Rectal smooth muscle tissue (tissue), 1 donor: ENCODE results near the gene HLA-DMA.

Experiments used
- H3K27ac ChIP-seq: one replicate; pipeline ENCODE4 v1.7.0; 2013; ENCODE audit warnings: low read depth, low read length, inconsistent platforms
- H3K27me3 ChIP-seq: one replicate; pipeline ENCODE4 v1.7.0; 2013; ENCODE audit warnings: low read length; ENCODE audit not compliant: control insufficient read depth, insufficient read depth
- H3K36me3 ChIP-seq: one replicate; pipeline ENCODE4 v1.7.0; 2013; ENCODE audit warnings: low read length; ENCODE audit not compliant: control insufficient read depth, insufficient read depth
- H3K4me1 ChIP-seq: one replicate; pipeline ENCODE4 v1.7.0; 2013; ENCODE audit warnings: low read length; ENCODE audit not compliant: control insufficient read depth, insufficient read depth
- H3K4me3 ChIP-seq: one replicate; pipeline ENCODE4 v1.7.0; 2013; ENCODE audit warnings: low read length
- H3K9ac ChIP-seq: one replicate; pipeline ENCODE4 v1.7.0; 2013; ENCODE audit warnings: low read length

Gene HLA-DMA

GRCh38 chr6:32972353-32973143 lies 19.7 kb upstream of the HLA-DMA start:
- Histone ChIP-seq H3K27me3 (no peaks in the 10 kb centered on the region), H3K36me3 (peaks cover 32% of the 10 kb centered on the region), H3K9ac (peak overlapping the region; percentile 57), H3K27ac (peak overlapping the region; percentile 71), H3K4me3 (peak overlapping the region; percentile 60), H3K4me1 (peaks cover 7% of the 10 kb centered on the region)

- H3K27ac ChIP-seq: peak overlapping the region; percentile 100
- H3K4me1 ChIP-seq: peaks cover 13% of the 10 kb centered on the region
- peak overlapping the region; percentile 85 for H3K4me3 ChIP-seq
- peak overlapping the region; percentile 99 for H3K9ac ChIP-seq
- H3K27me3 ChIP-seq: no peaks in the 10 kb centered on the region
- peaks cover 25% of the 10 kb centered on the region for H3K36me3 ChIP-seq
Measured at GRCh38 chr6:32971581-32972352, 18.9 kb upstream of the HLA-DMA start.

- peak overlapping the region; percentile 85 for H3K4me3 ChIP-seq
Measured at GRCh38 chr6:32971242-32971580, 18.3 kb upstream of the HLA-DMA start.

GRCh38 chr6:32970413-32971241 lies 17.7 kb upstream of the HLA-DMA start:
- peaks cover 13% of the 10 kb centered on the region for H3K36me3 ChIP-seq
- H3K4me3 ChIP-seq: peak overlapping the region; percentile 99
- H3K27ac ChIP-seq: peak overlapping the region; percentile 100
- peak overlapping the region; percentile 99 for H3K9ac ChIP-seq
- H3K27me3 ChIP-seq: no peaks in the 10 kb centered on the region
- H3K4me1 ChIP-seq: peaks cover 13% of the 10 kb centered on the region

More at GRCh38 chr6:32971242-32971580, 18.3 kb upstream of the HLA-DMA start:
- Histone ChIP-seq H3K27me3 (no peaks in the 10 kb centered on the region), H3K27ac (peak overlapping the region; percentile 100), H3K4me1 (peaks cover 13% of the 10 kb centered on the region), H3K9ac (peak overlapping the region; percentile 99), H3K36me3 (peaks cover 19% of the 10 kb centered on the region)

- peaks cover 8% of the 10 kb centered on the region for H3K36me3 ChIP-seq
- H3K9ac ChIP-seq: peak overlapping the region; percentile 98
- peak overlapping the region; percentile 100 for H3K27ac ChIP-seq
- peak overlapping the region; percentile 99 for H3K4me3 ChIP-seq
- H3K27me3 ChIP-seq: no peaks in the 10 kb centered on the region
- H3K4me1 ChIP-seq: peaks cover 10% of the 10 kb centered on the region
Measured at GRCh38 chr6:32969685-32970412, 17.0 kb upstream of the HLA-DMA start.

- Histone ChIP-seq H3K36me3 (peaks cover under 1% of the 10 kb centered on the region), H3K4me1 (peaks cover 6% of the 10 kb centered on the region), H3K4me3 (peak overlapping the region; percentile 99), H3K27ac (peak overlapping the region; percentile 100), H3K9ac (peak overlapping the region; percentile 98), H3K27me3 (no peaks in the 10 kb centered on the region)
Measured at GRCh38 chr6:32968867-32969684, 16.2 kb upstream of the HLA-DMA start.

GRCh38 chr6:32968093-32968866 lies 15.4 kb upstream of the HLA-DMA start, which contains the start of gene BRD2:
TSS of gene BRD2 (plus strand) at chr6:32968594. CDS start at chr6:32972899, 4,305 bp downstream.
- Histone ChIP-seq H3K27me3 (no peaks in the 10 kb centered on the region), H3K4me1 (peaks cover 6% of the 10 kb centered on the region), H3K27ac (peak within 1 kb of the TSS; percentile 100), H3K36me3 (no peaks in the 10 kb centered on the region), H3K4me3 (peak within 1 kb of the TSS; percentile 99), H3K9ac (peak within 1 kb of the TSS; percentile 98)

GRCh38 chr6:32967151-32968091 lies 14.5 kb upstream of the HLA-DMA start:
- peak overlapping the region; percentile 100 for H3K27ac ChIP-seq
- no peaks in the 10 kb centered on the region for H3K27me3 ChIP-seq
- no peaks in the 10 kb centered on the region for H3K36me3 ChIP-seq
- peaks cover 6% of the 10 kb centered on the region for H3K4me1 ChIP-seq
- H3K4me3 ChIP-seq: peak overlapping the region; percentile 99
- peak overlapping the region; percentile 95 for H3K9ac ChIP-seq

GRCh38 chr6:32964776-32965175 lies 11.9 kb upstream of the HLA-DMA start:
- Histone ChIP-seq H3K27ac (no peak overlapping the region), H3K4me3 (no peak overlapping the region), H3K4me1 (peaks cover 6% of the 10 kb centered on the region), H3K9ac (no peak overlapping the region), H3K36me3 (no peaks in the 10 kb centered on the region), H3K27me3 (no peaks in the 10 kb centered on the region)

- Histone ChIP-seq H3K4me3 (no peak overlapping the region), H3K9ac (no peak overlapping the region), H3K36me3 (no peaks in the 10 kb centered on the region), H3K27me3 (no peaks in the 10 kb centered on the region), H3K27ac (no peak overlapping the region), H3K4me1 (peaks cover 6% of the 10 kb centered on the region)
Measured at GRCh38 chr6:32963866-32964265, 11.0 kb upstream of the HLA-DMA start.
